GM21515 (cell line): ENCODE measurements around the gene KIF2C.
"Not testable (repeated sequence)": the region's sequence is repeated elsewhere in the genome, so short reads cannot be mapped to it uniquely, and the experiment has no call there.

Experiments
- ATAC-seq: cut with Tn5 transposase; IDR thresholded peaks from one replicate; pipeline ENCODE4 v1.9.1; 2021; ENCODE audit not compliant: unreplicated experiment

KIF2C gene

GRCh38 chr1:44718091-44718490 is 21.5 kb upstream of the KIF2C start:
- no peak for ATAC-seq

GRCh38 chr1:44719318-44719717 is 20.3 kb upstream of the KIF2C start:
- no peak for ATAC-seq

GRCh38 chr1:44720281-44720680 is 19.4 kb upstream of the KIF2C start:
- no peak for ATAC-seq

GRCh38 chr1:44721485-44722361 is 17.9 kb upstream of the KIF2C start:
- ATAC-seq = peak; percentile 64

- ATAC-seq = no peak
These were observed 16.6 kb upstream of the KIF2C start for GRCh38 chr1:44723064-44723463.

- no peak for ATAC-seq
These were observed 15.9 kb upstream of the KIF2C start for GRCh38 chr1:44723496-44724295.

DNA sequence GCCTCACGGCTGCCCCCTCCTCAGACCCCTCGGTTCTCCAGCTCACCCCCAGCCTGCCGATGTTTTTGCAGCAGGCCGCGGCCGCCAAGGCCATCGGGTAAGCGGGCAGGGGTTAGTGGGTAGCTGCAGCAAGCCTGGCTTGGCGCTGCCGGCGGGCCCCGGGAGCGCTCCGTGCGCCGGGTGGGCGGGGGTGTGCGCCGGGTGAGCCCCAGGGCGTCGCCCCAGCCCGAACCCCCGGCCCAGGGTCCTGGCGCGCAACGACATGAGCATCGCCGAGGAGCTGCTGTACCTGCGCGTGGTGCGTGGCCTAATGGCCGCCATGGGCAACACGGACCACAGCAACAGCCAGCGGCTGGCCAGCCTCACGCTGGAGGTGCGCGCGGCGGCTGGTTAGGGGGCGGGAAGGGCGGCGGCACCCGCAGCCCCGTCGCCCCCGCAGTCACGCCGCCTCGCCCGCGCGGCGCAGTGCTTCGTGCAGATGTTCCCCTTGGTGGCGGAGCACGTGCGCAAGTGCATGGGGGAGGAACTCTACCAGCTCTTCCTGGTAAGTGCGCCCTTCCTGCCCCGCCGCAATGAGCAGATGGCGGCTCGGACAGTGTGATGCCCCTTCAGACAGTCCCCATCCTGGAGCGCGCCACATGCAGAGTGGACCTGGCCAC is 15.2 kb upstream of the KIF2C start:
- no peak for ATAC-seq

DNA sequence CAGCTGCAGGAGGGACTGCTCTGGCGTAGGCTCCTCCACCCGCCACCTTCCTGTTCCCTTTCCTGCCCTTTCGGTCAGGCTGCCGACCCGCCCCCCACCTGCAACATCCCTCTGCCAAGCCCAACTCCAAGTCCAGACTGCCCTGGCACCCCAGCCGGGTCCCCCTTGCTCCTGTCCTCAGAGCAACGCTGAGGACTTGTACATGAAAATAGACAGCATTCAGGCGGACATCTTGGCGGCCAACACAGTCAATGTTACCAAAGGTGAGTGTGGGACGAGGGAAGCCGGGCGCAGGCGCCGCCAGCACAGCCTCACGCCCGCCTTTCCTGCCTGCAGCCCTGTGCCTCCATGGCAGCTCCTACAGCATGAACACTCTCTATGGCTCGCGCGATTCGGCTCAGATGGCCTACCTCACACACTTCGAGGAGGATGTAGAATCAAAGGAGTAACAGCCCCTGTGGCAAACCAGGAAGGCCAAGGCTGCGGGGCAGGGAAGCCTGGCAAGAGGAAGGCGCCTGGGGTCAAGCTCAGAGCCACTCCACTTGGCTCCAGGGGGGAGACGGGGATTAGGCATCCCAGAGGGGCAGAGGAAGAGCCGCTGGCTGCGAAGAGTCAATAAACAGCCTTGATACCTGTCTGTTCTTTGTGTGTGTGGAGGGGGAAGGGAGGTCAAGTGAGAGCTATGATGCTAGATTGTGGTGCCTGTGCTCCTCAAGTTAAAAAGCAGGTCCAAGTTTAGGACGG is 14.5 kb upstream of the KIF2C start:
- ATAC-seq = no peak

DNA sequence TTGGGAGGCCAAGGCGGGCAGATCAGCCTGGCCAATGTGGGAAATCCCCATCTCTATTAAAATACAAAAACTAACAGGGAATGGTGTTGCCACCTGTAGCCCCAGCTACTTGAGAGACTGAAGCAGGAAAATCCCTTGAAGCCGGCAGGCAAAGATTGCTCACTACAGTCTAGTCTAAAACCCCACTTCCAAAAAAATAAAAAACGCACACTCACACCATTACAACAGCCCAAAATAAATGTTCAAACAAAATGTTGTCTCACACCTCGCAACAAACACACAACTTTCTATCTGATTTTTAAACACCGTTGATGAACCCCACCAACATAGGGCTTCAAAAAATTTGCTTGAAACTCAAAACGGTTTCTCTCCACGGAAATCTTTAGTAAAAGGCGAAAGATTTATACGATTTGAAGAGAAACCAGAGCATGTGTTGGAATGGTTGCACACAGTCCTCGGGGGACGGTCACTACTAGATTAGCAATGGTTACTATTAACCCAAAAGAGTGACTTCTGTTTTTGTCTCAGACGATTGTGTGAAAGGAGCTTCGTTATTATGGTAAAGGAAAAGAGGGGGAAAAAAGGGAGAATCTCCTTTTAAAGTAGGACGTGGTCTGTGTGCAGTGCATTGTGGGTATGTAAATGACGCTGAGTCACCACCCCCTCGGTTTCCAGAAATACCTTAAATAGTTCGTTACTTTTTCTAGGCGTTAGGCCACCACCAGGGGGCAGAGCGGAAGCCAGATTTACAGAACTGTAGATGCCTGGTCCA is 8.7 kb upstream of the KIF2C start, which contains the start of gene RNU5D-1:
TSS of gene RNU5D-1 (minus strand) at position 430 of the 772 bp plus-strand sequence.
- peak; percentile 72 for ATAC-seq

DNA sequence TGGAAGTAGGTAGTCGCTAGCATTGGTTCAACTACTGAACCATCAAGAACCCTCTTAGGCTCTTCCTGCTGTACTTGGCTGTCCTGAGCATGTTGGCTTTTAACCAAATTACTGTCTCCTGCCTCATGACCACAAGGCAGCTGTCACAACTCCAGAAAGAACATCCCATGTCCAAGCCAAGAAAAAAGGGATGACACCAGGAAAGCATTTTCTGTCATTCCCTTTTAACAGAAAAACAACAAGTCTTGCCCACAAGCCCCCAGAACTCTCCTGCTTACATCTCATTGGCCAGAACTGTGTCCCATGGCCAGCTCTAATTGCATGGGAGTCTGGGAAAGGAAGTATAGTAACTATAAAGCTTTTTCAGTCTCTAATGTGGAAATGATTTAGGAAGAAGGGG is 6.3 kb upstream of the KIF2C start:
- ATAC-seq = no peak

DNA sequence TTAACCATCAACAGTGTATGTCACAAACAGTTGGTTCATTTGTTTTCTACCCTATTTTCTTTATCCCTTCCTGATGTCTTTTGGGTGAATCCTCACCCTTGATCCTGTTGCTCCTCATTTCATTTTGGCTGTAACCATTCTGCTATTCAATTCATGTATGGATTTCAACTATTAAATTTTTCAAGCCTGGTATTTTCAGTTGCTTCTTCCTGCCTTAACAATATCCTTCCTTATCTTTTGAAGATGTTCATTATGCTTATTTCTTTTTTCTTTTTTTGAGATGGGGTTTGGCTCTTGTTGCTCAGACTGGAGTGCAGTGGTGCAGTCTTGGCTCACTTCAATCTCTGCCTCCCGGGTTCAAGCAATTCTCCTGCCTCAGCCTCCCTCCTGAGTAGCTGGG is 5.9 kb upstream of the KIF2C start:
- ATAC-seq = no peak

DNA sequence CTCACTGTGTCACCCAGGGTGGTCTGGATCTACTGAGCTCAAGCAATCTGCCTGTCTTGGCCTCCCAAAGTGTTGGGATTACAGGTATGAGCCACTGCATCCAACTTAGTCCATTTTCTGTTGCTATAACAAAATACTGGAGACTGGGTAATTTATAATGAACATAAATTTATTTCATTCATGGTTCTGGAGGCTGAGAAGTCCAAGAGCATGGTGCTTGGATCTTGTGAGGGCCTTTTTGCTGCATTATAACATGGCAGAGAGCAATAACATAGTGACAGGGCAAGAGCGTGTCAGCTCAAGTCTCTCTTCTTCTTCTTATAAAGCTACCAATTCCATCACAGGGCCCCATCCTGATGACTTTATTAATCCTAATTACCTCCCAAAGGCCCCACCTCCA is 3.6 kb upstream of the KIF2C start:
- no peak for ATAC-seq

GRCh38 chr1:44738953-44739306 is 707 bp upstream of the KIF2C start:
- ATAC-seq = not testable (repeated sequence)

GRCh38 chr1:44740179-44740617 is 561 bp downstream of the KIF2C start:
- ATAC-seq = peak; percentile 13

DNA sequence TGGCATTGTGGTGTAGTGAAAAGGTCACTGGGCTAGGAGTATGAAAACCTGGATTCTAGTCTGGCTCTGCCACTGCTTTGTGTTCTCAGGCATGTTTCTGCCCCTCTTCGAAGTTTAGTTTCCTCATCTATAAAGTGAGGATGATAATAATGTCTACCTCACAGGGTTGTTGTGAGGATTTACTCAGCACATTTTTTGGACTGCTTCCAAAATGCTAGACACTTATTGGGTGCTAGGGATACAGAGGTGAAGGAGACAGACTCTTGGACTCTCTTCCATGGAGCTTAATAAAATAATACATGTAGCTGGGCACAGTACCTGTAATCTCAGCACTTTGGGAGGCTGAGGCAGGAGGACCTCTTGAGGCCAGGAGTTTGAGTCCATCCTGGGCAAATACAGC is 3.6 kb downstream of the KIF2C start:
- no peak for ATAC-seq

- ATAC-seq = no peak
These were observed 8.2 kb downstream of the KIF2C start for GRCh38 chr1:44747878-44748277.

GRCh38 chr1:44757420-44757819 is 17.8 kb downstream of the KIF2C start:
- no peak for ATAC-seq

DNA sequence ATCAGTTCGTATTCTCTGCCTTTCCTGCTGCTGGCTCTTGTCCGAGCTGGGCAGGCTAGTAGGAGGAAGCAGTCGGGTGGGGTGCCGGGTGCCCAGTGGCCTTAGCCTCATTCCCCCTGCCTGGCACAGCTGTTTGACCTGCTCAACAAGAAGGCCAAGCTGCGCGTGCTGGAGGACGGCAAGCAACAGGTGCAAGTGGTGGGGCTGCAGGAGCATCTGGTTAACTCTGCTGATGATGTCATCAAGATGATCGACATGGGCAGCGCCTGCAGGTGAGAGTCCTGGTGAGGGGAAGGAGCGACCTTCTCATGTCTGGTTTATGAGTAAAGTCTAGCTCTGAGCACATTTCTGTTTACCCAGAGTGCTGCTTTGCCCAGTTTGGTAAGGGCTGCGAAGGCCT is 19.4 kb downstream of the KIF2C start:
- no peak for ATAC-seq

- no peak for ATAC-seq
These were observed 21.2 kb downstream of the KIF2C start for GRCh38 chr1:44760876-44761275.

GRCh38 chr1:44766421-44766820 is 26.8 kb downstream of the KIF2C start:
- ATAC-seq = not testable (repeated sequence)
